ENCODE measurements around the gene ERAS. TPM values are rescaled to one million over a fixed set of nuclear protein-coding genes. Genes with fewer than 3 reads are reported as not detected.

ERAS gene
- total RNA-seq = not detected in 2 replicates

GRCh38 chrX:48826135-48826875, at the start of gene ERAS:
ERAS (plus strand) TSS chrX:48826513; CDS start chrX:48829124, 2,611 bp downstream.

GRCh38 chrX:48786341-48786800, 39.9 kb upstream of the ERAS start, which contains the start of gene GATA1:
GATA1 (plus strand) TSS chrX:48786590; CDS start chrX:48791110, 4,520 bp downstream.

GRCh38 chrX:48801280-48802088, 24.8 kb upstream of the ERAS start, which contains the start of gene HDAC6:
HDAC6 (plus strand) TSS chrX:48802067; CDS start chrX:48802693, 626 bp downstream.

GRCh38 chrX:48835524-48836329, 9.4 kb downstream of the ERAS start, which contains the start of gene PCSK1N:
PCSK1N (minus strand) TSS chrX:48835610; CDS start chrX:48835532, 78 bp downstream.

Other genes starting within 250 kb of the ERAS start
- gene WDR13, start 229.0 kb upstream of the ERAS start, total RNA-seq = 138 and 155 TPM in 2 replicates
- 0.13 TPM in 1 of 2 replicates, not detected in the other for gene WAS, start 142.7 kb upstream of the ERAS start, total RNA-seq
- 17.7 and 17.8 TPM in 2 replicates for gene SUV39H1, start 129.8 kb upstream of the ERAS start, total RNA-seq
- gene GLOD5, start 64.8 kb upstream of the ERAS start, total RNA-seq = not detected in 2 replicates
- gene GATA1, start 39.9 kb upstream of the ERAS start, total RNA-seq = not detected in 2 replicates
- 43.0 and 45.5 TPM in 2 replicates for gene HDAC6, start 24.4 kb upstream of the ERAS start, total RNA-seq
- gene PCSK1N, start 9.1 kb downstream of the ERAS start, total RNA-seq = not detected in 2 replicates
- 40.8 and 41.9 TPM in 2 replicates for gene TIMM17B, start 71.3 kb downstream of the ERAS start, total RNA-seq
- 65.1 and 81.8 TPM in 2 replicates for gene PQBP1, start 71.4 kb downstream of the ERAS start, total RNA-seq
- gene SLC35A2, start 85.1 kb downstream of the ERAS start, total RNA-seq = 21.2 and 21.4 TPM in 2 replicates
- gene PIM2, start 92.5 kb downstream of the ERAS start, total RNA-seq = 5.7 and 7.5 TPM in 2 replicates
- gene OTUD5, start 131.1 kb downstream of the ERAS start, total RNA-seq = 28.5 and 34.8 TPM in 2 replicates
- 0.05 TPM in 1 of 2 replicates, not detected in the other for gene KCND1, start 145.3 kb downstream of the ERAS start, total RNA-seq
- gene GRIPAP1, start 175.8 kb downstream of the ERAS start, total RNA-seq = 16.4 and 18.7 TPM in 2 replicates
- gene TFE3, start 216.8 kb downstream of the ERAS start, total RNA-seq = 52.4 and 62.2 TPM in 2 replicates
- 0.69 and 1.1 TPM in 2 replicates for gene CCDC120, start 232.5 kb downstream of the ERAS start, total RNA-seq
- 11.3 and 11.8 TPM in 2 replicates for gene PRAF2, start 247.5 kb downstream of the ERAS start, total RNA-seq

All from mammary microvascular endothelial cell (primary cell).